HepG2 (cell line): ENCODE measurements around the gene BPIFB6. TPM values are rescaled to one million over a fixed set of nuclear protein-coding genes. Genes with fewer than 3 reads are reported as not detected.
A peak's percentile ranks its signal among the peaks of the same experiment; 100 is the strongest.

Experiments used
- AHR ChIP-seq: IDR thresholded peaks from 2 replicates; pipeline ENCODE4 v1.6.1; 2018; ENCODE audit warnings: missing genetic modification reagents, missing compliant biosample characterization
- CREBL2 ChIP-seq: sonication (generic); formaldehyde crosslinking; IDR thresholded peaks from 2 replicates; pipeline ENCODE4 v1.8.1; 2023; ENCODE audit warnings: missing genetic modification reagents, mild to moderate bottlenecking, borderline replicate concordance
- HNRNPL ChIP-seq: fragments of 200-400 bp; formaldehyde crosslinking; IDR thresholded peaks from 2 replicates; pipeline ENCODE4 v1.6.1; 2017; ENCODE audit warnings: mild to moderate bottlenecking, low read depth, low read length
- MEF2D ChIP-seq: sonication (generic); formaldehyde crosslinking; IDR thresholded peaks from 2 replicates; pipeline ENCODE4 v1.5.1; 2020; ENCODE audit warnings: mild to moderate bottlenecking, missing genetic modification reagents
- PHF20 ChIP-seq: sonication (generic); formaldehyde crosslinking; IDR thresholded peaks from 2 replicates; pipeline ENCODE4 v1.5.0; 2020; ENCODE audit warnings: mild to moderate bottlenecking, missing genetic modification reagents
- PRDM10 ChIP-seq: sonication (generic); formaldehyde crosslinking; IDR thresholded peaks from 2 replicates; pipeline ENCODE4 v1.4.0; 2020; ENCODE audit warnings: low read depth, missing genetic modification reagents
- RNF2 ChIP-seq: fragments of 450-650 bp; conservative IDR thresholded peaks from 2 replicates; pipeline ENCODE4 v1.6.1; 2016; ENCODE audit warnings: low read depth
- SALL1 ChIP-seq: sonication (generic); formaldehyde crosslinking; IDR thresholded peaks from 2 replicates; pipeline ENCODE4 v1.8.0; 2022; ENCODE audit warnings: mild to moderate bottlenecking, missing genetic modification reagents
- XRCC5 ChIP-seq: fragments of 200-400 bp; formaldehyde crosslinking; optimal IDR thresholded peaks from 2 replicates; pipeline ENCODE3; 2017; ENCODE audit warnings: mild to moderate bottlenecking, low read length
- ZNF142 ChIP-seq: sonication (generic); formaldehyde crosslinking; IDR thresholded peaks from 2 replicates; pipeline ENCODE4 v1.4.0; 2020; ENCODE audit warnings: missing genetic modification reagents
- ZNF207 ChIP-seq: fragments of 450-650 bp; IDR thresholded peaks from 2 replicates; pipeline ENCODE4 v1.6.1; 2016; ENCODE audit warnings: antibody characterized with exemption, borderline replicate concordance
- ZNF280B ChIP-seq: sonication (generic); formaldehyde crosslinking; IDR thresholded peaks from 2 replicates; pipeline ENCODE4 v1.5.0; 2020; ENCODE audit warnings: missing genetic modification reagents, mild to moderate bottlenecking, borderline replicate concordance
- ZNF460 ChIP-seq: sonication (generic); formaldehyde crosslinking; IDR thresholded peaks from 2 replicates; pipeline ENCODE4 v1.5.1; 2020; ENCODE audit warnings: missing genetic modification reagents, mild to moderate bottlenecking, borderline replicate concordance
- ZNF607 ChIP-seq: sonication (generic); formaldehyde crosslinking; IDR thresholded peaks from 2 replicates; pipeline ENCODE4 v1.5.1; 2020; ENCODE audit warnings: missing genetic modification reagents, mild to moderate bottlenecking, borderline replicate concordance
- ZSCAN30 ChIP-seq: sonication (generic); formaldehyde crosslinking; IDR thresholded peaks from 2 replicates; pipeline ENCODE4 v1.5.0; 2020; ENCODE audit warnings: mild to moderate bottlenecking, missing genetic modification reagents
- polyA plus RNA-seq, 8 experiments: library from polyadenylated mRNA; depleted of rRNA in 3 of 8; stranded (reverse) in 7 of 8; unstranded in 1 of 8; fragments of >200 nt; fragmentation: Illumina TruSeq in 4 of 8; extraction: Trizol in 4 of 8; gene quantifications; 2 replicates each; pipeline versions ENCODE4 v1.2.1 to v1.2.3, GENCODE V29; 2011 to 2016; ENCODE audit warnings: low read depth in 4 of 8, missing spikeins in 1 of 8, mixed read lengths in 1 of 8; ENCODE audit not compliant: insufficient read depth in 1 of 8
- total RNA-seq, 5 experiments: library from RNA; depleted of rRNA; stranded (reverse); fragments of >200 nt; fragmentation: Illumina TruSeq; extraction: Trizol; gene quantifications; 2 replicates each; pipeline ENCODE4 v1.2.3, GENCODE V29; 2016; ENCODE audit warnings: low read depth in 1 of 5

Gene BPIFB6
- total and polyA plus RNA-seq, 2 of the 13 experiments (the other 11 are each of a cell fraction or from before 2014, with no cell fraction given) = 0.13 to 1.7 TPM

GRCh38 chr20:33009214-33010132 lies 22.0 kb upstream of the BPIFB6 start (continued):
- TF ChIP-seq ZNF142 (CRISPR knock-in tag) = peak; percentile 61
- 0 out of 2 replicates have a peak, but pooled peaks have one; percentile 63 for TF ChIP-seq PHF20 (CRISPR knock-in tag)
- peak; percentile 73; the same call in 1 of the 2 replicates for TF ChIP-seq ZNF607
- TF ChIP-seq SALL1 (CRISPR knock-in tag) = peak; percentile 98
- no peak for TF ChIP-seq ZNF207
- TF ChIP-seq AHR = peak; percentile 68; the same call in 1 of the 2 replicates
- TF ChIP-seq ZNF460 = peak; percentile 59; the same call in 1 of the 2 replicates
- no peak; the same call in 1 of the 2 replicates for TF ChIP-seq ZNF280B (CRISPR knock-in tag)
- TF ChIP-seq HNRNPL = peak; percentile 100
- no peak for TF ChIP-seq CREBL2 (CRISPR knock-in tag)
- peak; percentile 10; the same call in 1 of the 2 replicates for TF ChIP-seq ZSCAN30 (CRISPR knock-in tag)
- peak; percentile 36; the same call in 1 of the 2 replicates for TF ChIP-seq RNF2
- peak; percentile 96 for TF ChIP-seq XRCC5
- peak; percentile 87 for TF ChIP-seq PRDM10 (CRISPR knock-in tag)
- peak; percentile 93 for TF ChIP-seq MEF2D (CRISPR knock-in tag)
